HG02588 (cell line): ENCODE results near the gene PINLYP.
A peak's percentile ranks its signal among the peaks of the same experiment; 100 is the strongest.
"Not testable (repeated sequence)": the region's sequence is repeated elsewhere in the genome, so short reads cannot be mapped to it uniquely, and the experiment has no call there.

Experiments
- ATAC-seq: cut with Tn5 transposase; IDR thresholded peaks from one replicate; pipeline ENCODE4 v1.9.1; 2021; ENCODE audit warnings: mild to moderate bottlenecking, moderate library complexity; ENCODE audit not compliant: unreplicated experiment

PINLYP gene

GRCh38 chr19:43578787-43579186, 3.2 kb downstream of the PINLYP start:
- no peak for ATAC-seq

- no peak for ATAC-seq
These were observed 5.9 kb downstream of the PINLYP start for GRCh38 chr19:43581467-43581866.

- ATAC-seq: no peak
These were observed 6.9 kb downstream of the PINLYP start for GRCh38 chr19:43582495-43582894.

GRCh38 chr19:43584484-43584883, 8.9 kb downstream of the PINLYP start:
- no peak for ATAC-seq

GRCh38 chr19:43586346-43586745, 10.7 kb downstream of the PINLYP start:
- ATAC-seq: no peak

- ATAC-seq: not testable (repeated sequence)
These were observed 11.4 kb downstream of the PINLYP start for GRCh38 chr19:43587029-43587428.

GRCh38 chr19:43589277-43589676, 13.7 kb downstream of the PINLYP start:
- ATAC-seq: no peak

- no peak for ATAC-seq
These were observed 14.1 kb downstream of the PINLYP start for GRCh38 chr19:43589678-43590077.

- no peak for ATAC-seq
These were observed 16.5 kb downstream of the PINLYP start for GRCh38 chr19:43591904-43592772.

GRCh38 chr19:43592800-43593350, 17.3 kb downstream of the PINLYP start:
- no peak for ATAC-seq

- ATAC-seq: no peak
These were observed 18.6 kb downstream of the PINLYP start for GRCh38 chr19:43594081-43594697.

- no peak for ATAC-seq
These were observed 19.4 kb downstream of the PINLYP start for GRCh38 chr19:43594710-43595604.

GRCh38 chr19:43595605-43595998, 20.0 kb downstream of the PINLYP start:
- no peak for ATAC-seq

GRCh38 chr19:43595999-43596841, 20.6 kb downstream of the PINLYP start, which contains the start of the genes IRGQ and ZNF576:
Gene IRGQ, minus strand, starts transcription at chr19:43596134. Its CDS starts 796 bp downstream, at chr19:43595338.
Gene ZNF576, plus strand, starts transcription at chr19:43596595. Its CDS starts 514 bp downstream, at chr19:43597109.
- ATAC-seq: peak; percentile 81

GRCh38 chr19:43596842-43597461, 21.4 kb downstream of the PINLYP start:
- ATAC-seq: no peak

- no peak for ATAC-seq
These were observed 22.3 kb downstream of the PINLYP start for GRCh38 chr19:43597876-43598275.

- ATAC-seq: no peak
These were observed 23.0 kb downstream of the PINLYP start for GRCh38 chr19:43598445-43599240.

GRCh38 chr19:43599635-43600295, 24.2 kb downstream of the PINLYP start:
- no peak for ATAC-seq
